ENCODE measurements around the gene EIF4G3.

The EIF4G3 gene

DNA sequence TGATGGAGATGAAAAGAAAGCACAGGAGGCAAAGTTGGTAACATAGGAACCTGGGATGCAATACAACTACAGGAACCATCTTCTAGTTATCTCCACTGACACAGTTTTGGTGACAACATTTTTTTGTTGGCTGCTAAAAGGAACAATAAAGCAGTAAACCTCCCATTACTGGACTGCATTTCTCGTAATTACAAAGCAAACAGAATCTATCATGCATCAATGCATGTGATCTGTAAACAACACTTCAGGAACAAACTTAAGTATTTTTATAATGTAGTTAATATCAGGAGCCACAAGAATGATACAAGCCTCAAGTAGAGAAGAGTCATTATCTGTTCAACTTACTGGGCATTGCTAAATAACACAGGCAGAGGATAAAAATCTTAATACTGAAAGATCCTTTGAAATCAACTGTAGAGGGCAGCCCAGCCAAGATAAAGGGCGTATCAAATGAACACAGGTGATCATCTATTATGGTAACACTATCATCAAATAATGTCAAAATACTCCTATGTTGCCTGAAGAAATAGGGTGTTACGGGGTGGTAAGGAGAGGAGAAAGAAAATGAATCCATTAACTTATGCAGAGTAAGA lies 193.3 kb downstream of the EIF4G3 start:
- DNase-seq, result no peak

DNA sequence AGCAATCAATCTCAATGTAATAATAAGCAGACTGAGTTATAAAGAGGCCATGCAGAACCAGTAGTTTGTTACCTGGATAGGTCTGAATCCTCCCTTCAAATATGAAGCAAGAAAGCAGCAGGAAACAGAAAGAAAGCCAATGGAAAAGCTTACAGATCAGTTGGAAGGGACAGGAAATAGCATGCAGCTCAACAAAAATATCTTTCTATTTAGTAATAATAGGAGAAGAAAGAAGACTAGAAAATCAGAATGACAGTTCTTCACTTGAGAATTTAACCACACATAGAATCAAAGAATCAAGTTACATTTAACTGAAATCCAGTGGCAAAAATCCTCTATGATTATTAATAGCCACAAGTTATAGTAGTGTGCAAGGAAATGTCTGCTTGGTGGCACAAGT lies 194.4 kb downstream of the EIF4G3 start:
- no peak for DNase-seq

DNA sequence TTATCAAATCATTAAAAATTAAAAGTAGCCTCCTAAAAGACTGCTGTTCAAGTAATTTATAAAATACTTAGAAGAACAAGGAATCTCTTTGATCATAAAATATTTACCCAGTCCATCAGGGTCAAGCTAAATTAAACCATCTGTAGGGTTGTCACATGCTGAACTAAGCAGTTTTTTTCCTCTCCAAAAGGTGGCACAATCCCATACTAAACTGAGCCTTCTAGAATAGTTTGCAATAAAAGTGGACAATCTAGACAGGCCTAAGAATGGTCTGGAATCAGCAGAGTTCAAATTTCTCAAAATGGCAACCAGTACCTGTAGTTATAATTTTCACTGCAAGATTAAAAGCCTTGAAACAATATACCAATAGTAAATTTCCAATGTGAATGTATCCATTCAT lies 194.8 kb downstream of the EIF4G3 start:
- no peak for DNase-seq

GRCh38 chr1:20980051-20980450 lies 196.6 kb downstream of the EIF4G3 start:
- DNase-seq, result no peak

- no peak for DNase-seq
Measured at GRCh38 chr1:20978413-20978812, 198.3 kb downstream of the EIF4G3 start.

DNA sequence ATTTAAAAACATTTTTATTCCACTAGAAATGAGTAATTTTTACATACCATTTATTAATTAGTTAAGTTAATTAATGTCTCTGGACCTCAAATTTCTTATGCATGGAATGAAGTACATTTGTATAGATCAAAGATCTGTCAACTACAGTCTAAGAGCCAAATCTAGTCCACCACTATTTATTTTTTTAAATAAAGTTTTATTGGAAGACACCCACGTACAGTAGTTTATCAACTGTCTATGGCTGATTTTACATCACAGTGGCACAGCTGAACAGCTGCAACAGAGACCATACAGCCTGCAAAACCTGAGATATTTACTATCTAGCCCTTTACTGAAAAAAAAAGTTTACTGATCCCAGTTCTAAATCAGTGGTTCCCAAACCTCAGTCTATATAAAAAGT lies 201.0 kb downstream of the EIF4G3 start:
- DNase-seq, result no peak

- DNase-seq, result no peak
Measured at GRCh38 chr1:20974951-20975350, 201.7 kb downstream of the EIF4G3 start.

- no peak for DNase-seq
Measured at GRCh38 chr1:20974069-20974468, 202.6 kb downstream of the EIF4G3 start.

DNA sequence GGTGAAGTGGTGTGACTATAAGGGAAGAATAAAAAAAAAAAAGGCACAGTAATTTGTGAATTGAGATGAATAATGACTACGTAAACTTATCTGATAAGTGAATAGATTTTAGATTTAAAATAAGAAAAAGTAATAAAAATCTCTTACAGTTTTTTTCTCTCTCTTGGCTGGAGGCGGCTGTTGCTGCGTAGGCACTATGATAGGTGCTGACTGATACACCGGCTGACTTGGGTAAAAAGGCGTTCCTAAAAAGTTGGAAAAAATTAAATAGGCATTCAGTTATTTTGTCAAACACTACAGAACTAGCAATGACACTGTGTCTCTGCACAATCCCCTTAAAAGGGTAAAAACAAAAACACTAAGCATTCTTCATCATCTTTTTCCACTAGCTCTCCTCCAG lies 203.8 kb downstream of the EIF4G3 start:
- no peak for DNase-seq

GRCh38 chr1:20964540-20965484 lies 211.9 kb downstream of the EIF4G3 start:
- no peak for DNase-seq

DNA sequence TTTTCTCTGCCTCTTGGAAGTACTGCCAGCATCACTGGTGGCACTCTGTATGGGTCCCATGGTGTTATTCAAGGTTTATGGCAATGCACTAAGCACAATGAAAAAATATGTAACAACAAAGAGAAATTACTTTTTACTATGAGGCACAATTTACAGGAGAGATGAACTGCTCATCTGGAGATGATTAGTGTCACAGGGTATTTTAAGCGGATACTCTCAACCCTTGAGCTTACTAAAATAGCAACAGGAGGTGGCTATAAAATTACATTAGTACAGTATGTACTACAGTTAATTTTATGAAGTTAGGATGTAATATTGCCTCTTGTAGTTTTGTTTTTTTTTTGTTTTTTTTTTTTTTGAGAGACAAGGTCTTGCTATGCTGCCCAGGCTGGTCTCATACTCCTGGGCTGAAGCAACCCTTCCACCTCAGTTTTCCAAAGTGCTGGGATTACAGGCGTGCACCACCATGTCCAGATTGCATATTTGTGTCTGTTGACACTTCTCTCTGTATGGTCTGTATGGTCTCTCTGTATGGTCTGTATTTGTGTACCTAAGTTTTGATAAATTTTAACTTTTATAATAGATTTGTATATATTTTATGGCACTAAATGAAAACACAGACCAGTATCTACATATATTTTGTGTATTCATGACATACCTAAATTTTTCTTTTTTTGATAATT lies 214.0 kb downstream of the EIF4G3 start:
- no peak for DNase-seq

DNA sequence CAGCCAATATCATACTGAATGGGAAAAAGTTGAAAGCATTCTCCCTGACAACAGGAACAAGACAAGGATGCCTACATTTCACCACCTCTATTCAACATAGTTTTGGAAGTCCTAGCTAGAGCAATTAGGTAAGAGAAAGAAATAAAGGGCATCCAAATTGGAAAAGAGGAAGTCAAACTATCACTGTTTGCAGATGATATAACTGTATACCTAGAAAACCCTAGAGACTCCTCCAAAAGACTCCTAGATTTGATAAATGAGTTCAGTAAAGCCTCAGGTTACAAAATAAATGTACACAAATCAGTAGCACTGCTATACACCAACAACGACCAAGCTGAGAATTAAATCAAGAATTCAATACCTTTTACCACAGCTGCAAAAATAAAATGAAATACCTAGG lies 218.3 kb downstream of the EIF4G3 start:
- DNase-seq, result no peak

- no peak for DNase-seq
Measured at GRCh38 chr1:20956272-20956671, 220.4 kb downstream of the EIF4G3 start.

DNA sequence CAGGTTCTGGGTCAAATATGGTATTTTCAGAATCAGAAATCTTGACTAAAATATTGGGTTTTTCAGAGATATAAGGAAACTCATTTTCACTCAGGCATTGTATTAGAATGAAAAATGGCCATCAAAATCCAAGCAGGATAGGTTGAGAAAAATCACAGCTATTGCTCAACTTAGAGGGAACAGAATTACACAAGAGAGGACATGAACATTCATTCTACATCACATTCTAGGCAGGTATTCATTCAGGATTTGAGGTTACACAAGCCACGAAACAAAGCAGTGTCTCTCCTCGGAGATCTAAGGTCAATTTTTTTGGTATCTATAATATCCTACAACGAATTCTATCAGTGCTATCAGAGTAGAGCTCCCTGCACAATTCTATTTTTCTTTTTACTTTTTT lies 226.0 kb downstream of the EIF4G3 start:
- DNase-seq, result no peak

- no peak for DNase-seq
Measured at GRCh38 chr1:20949871-20950590, 226.7 kb downstream of the EIF4G3 start.

DNA sequence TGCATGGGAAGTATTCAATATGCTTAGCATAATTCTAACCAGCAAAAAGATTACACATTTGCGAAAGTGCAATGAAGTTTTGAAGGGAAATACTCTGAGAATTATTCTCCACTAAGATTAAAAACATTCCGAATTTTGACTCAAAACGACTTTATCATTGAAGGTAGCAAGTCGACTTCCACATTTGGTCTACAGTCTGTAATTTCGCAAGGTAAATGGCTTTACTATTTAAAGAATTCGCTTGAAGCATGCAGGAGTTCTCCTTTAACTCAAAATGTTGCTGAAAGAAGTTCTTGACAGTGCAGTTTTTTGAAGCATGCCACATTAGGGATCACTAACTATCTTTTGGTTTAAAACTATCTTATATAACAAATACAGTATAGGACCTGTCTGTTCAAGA lies 228.6 kb downstream of the EIF4G3 start:
- no peak for DNase-seq

DNA sequence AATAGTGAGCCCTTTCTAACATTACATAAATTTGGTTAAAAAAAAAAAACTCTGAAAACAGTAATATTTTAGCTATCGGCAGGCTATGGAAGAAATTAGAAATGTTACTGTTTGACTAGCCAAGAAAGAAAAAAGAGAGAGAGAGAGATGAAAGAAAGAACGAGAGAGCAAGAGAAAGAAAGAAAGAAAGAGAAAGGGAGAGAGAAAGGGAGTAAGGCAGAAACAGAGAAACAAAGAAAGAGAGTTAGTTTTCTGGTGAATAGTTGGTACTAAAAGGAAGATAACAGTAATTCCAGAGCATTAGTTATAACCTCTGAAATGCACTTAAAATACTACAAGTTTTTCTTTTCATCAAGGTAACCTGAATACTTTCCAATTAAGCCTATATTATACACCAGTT lies 229.3 kb downstream of the EIF4G3 start:
- DNase-seq, result no peak

GRCh38 chr1:20936621-20937020 lies 240.1 kb downstream of the EIF4G3 start:
- DNase-seq, result no peak

DNA sequence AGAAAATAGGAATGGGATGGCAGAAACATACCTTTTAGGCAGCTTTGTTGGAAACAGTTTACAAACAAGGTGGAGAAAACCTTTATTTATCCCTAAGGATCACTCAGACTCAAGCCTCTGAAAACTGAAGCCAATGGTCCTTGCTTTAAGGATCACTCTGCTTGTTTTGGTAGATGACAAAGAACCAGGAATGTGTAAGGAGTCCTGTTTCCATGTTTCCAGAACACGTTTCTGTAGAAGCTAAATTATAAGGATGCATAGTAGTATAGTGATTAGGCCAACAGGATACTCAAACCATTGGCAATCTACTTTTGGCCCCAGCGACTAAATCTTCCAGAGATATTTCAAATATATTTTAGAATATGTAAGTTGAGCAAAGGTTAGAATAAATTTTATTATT lies 240.5 kb downstream of the EIF4G3 start:
- no peak for DNase-seq

DNA sequence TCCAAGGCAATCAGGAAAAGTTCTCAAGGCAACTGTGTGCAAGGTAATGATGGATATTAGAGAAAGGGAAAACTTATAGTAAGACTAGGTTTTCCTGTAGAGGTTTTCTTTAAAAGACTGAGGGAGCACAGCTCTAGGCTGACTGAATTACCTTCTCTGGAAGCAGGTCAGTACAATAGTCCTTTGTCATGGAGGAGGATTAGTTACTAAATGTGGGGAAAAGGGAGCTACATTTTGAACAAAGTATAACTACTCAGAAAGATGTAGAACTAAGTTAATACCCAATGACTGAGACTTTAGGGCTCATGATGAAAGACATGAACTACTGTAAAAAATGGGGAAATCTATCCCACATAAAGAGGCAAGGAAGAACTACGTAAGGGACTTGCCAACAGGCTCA lies 241.0 kb downstream of the EIF4G3 start:
- DNase-seq, result no peak

- no peak for DNase-seq
Measured at GRCh38 chr1:20932437-20932977, 244.2 kb downstream of the EIF4G3 start.

DNA sequence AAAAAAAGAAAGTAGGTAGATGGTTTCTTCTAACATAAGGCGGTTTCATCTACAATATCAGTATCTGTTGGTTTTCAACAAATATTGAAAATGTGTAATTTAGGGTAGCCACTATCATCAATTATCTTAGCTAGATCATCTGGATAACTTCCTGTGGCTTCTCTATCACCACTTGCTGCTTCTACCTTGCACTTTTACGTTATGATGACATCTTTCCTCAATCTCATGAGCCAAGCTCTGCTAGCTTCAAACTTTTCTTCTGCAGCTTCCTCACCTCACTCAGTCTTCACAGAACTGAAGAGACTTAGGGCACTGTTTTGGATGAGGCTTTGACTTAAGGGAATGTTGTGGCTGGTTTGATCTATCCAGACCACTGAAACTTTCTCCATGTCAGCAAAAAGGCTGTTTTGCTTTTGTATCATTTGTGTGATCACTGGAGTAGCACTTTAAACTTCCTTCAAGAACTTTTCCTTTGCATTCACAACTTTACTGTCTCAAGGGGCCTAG lies 244.7 kb downstream of the EIF4G3 start:
- no peak for DNase-seq

- no peak for DNase-seq
Measured at GRCh38 chr1:20930427-20930826, 246.3 kb downstream of the EIF4G3 start.
